ENCODE results near the gene TIMM50. TPM values are rescaled to one million over a fixed set of nuclear protein-coding genes. Genes with fewer than 3 reads are reported as not detected.

The TIMM50 gene
- total RNA-seq, 2 experiments from 2014 or later, result 103 to 107 TPM

Other genes with a start within 250 kb of the TIMM50 start
- gene IFNL3, start 235.8 kb upstream of the TIMM50 start, total RNA-seq, result 1 to 10 TPM; 1.2 to 1.3 TPM
- gene IFNL4, start 232.0 kb upstream of the TIMM50 start, total RNA-seq, result not detected
- under 1 TPM; 0.69 to 0.93 TPM for gene IFNL2, start 212.4 kb upstream of the TIMM50 start, total RNA-seq
- gene IFNL1, start 184.4 kb upstream of the TIMM50 start, total RNA-seq, result 1 to 10 TPM in 1 of 2 experiments, under 1 TPM in 1; 0.91 to 1.0 TPM
- gene LRFN1, start 160.0 kb upstream of the TIMM50 start, total RNA-seq, result 1 to 10 TPM; 5.0 to 5.3 TPM
- gene GMFG, start 144.8 kb upstream of the TIMM50 start, total RNA-seq, result 100 to 1,000 TPM; 331 to 332 TPM
- 10 to 100 TPM; 33.0 to 35.8 TPM for gene SAMD4B, start 138.4 kb upstream of the TIMM50 start, total RNA-seq
- gene PAF1, start 89.7 kb upstream of the TIMM50 start, total RNA-seq, result 10 to 100 TPM; 31.9 to 34.9 TPM
- 10 to 100 TPM; 18.0 to 18.5 TPM for gene MED29, start 89.5 kb upstream of the TIMM50 start, total RNA-seq
- 100 to 1,000 TPM; 113 to 116 TPM for gene ZFP36, start 74.0 kb upstream of the TIMM50 start, total RNA-seq
- 10 to 100 TPM; 27.3 to 34.6 TPM for gene PLEKHG2, start 68.2 kb upstream of the TIMM50 start, total RNA-seq
- gene RPS16, start 44.9 kb upstream of the TIMM50 start, total RNA-seq, result 1,000 to 10,000 TPM; 4,195 to 4,327 TPM
- 100 to 1,000 TPM; 129 to 139 TPM for gene SUPT5H, start 35.3 kb upstream of the TIMM50 start, total RNA-seq
- under 1 TPM; 0.74 to 0.79 TPM for gene DLL3, start 18.1 kb downstream of the TIMM50 start, total RNA-seq
- gene SELENOV, start 34.3 kb downstream of the TIMM50 start, total RNA-seq, result not detected
- gene EID2B, start 52.0 kb downstream of the TIMM50 start, total RNA-seq, result 1 to 10 TPM; 5.7 to 6.2 TPM
- gene EID2, start 59.3 kb downstream of the TIMM50 start, total RNA-seq, result 1 to 10 TPM; 7.7 to 9.1 TPM
- gene LGALS13, start 121.7 kb downstream of the TIMM50 start, total RNA-seq, result not detected
- not detected for gene LGALS16, start 175.1 kb downstream of the TIMM50 start, total RNA-seq
- gene LGALS14, start 223.6 kb downstream of the TIMM50 start, total RNA-seq, result 1 to 10 TPM; 1.2 to 2.4 TPM